Fibroblast of lung (primary cell): ENCODE results near the gene CHTF18.

Source experiments
- CTCF ChIP-seq, 2 donors: IDR thresholded peaks in 1 of 2; conservative IDR thresholded peaks in 1 of 2; 1 replicate in 1 of 2; 2 replicates in 1 of 2; pipeline ENCODE4 v1.5.1; 2011 to 2012; ENCODE audit warnings: low read length in 2 of 2, control low read depth in 1 of 2, inconsistent platforms in 1 of 2, low read depth in 1 of 2, mild to moderate bottlenecking in 1 of 2
- EZH2 ChIP-seq: IDR thresholded peaks from 2 replicates; pipeline ENCODE4 v1.5.1; 2012; ENCODE audit warnings: low read length, control low read depth, mild to moderate bottlenecking; ENCODE audit errors: missing control alignments

GRCh38 chr16:802461-802860 lies 14.0 kb downstream of the CHTF18 start:
- no peak for TF ChIP-seq CTCF (conservative IDR thresholded peaks at IDR 0.05 in 1 of 2, IDR thresholded peaks at IDR 0.05 in 1 of 2; ENCODE audit: low read depth in 1 of 2, low read length in 2 of 2)
- TF ChIP-seq EZH2 = no peak
